GM19025 (cell line): ENCODE measurements around the gene RBM14.
"Not testable (repeated sequence)": the region's sequence is repeated elsewhere in the genome, so short reads cannot be mapped to it uniquely, and the experiment has no call there.

Experiments
- ATAC-seq: cut with Tn5 transposase; IDR thresholded peaks from one replicate; pipeline ENCODE4 v1.9.1; 2021; ENCODE audit warnings: mild to moderate bottlenecking, low read depth, moderate library complexity; ENCODE audit not compliant: unreplicated experiment

The RBM14 gene

GRCh38 chr11:66595245-66595904 is 21.1 kb upstream of the RBM14 start:
- no peak for ATAC-seq

GRCh38 chr11:66598993-66599392 is 17.4 kb upstream of the RBM14 start:
- ATAC-seq: no peak

GRCh38 chr11:66600219-66600618 is 16.2 kb upstream of the RBM14 start:
- ATAC-seq: no peak

GRCh38 chr11:66600631-66601233 is 15.7 kb upstream of the RBM14 start:
- ATAC-seq: no peak

GRCh38 chr11:66603072-66603471 is 13.4 kb upstream of the RBM14 start:
- ATAC-seq: no peak

GRCh38 chr11:66604155-66604554 is 12.3 kb upstream of the RBM14 start:
- no peak for ATAC-seq

- ATAC-seq: not testable (repeated sequence)
Observed at GRCh38 chr11:66606608-66607007, 9.8 kb upstream of the RBM14 start.

- no peak for ATAC-seq
Observed at GRCh38 chr11:66607126-66607834, 9.2 kb upstream of the RBM14 start.

GRCh38 chr11:66609721-66610617 is 6.5 kb upstream of the RBM14 start:
- ATAC-seq: no peak

- no peak for ATAC-seq
Observed at GRCh38 chr11:66612458-66612857, 4.0 kb upstream of the RBM14 start.

- no peak for ATAC-seq
Observed at GRCh38 chr11:66614073-66614472, 2.4 kb upstream of the RBM14 start.

- no peak for ATAC-seq
Observed at GRCh38 chr11:66617155-66617834, 865 bp downstream of the RBM14 start.

GRCh38 chr11:66619080-66619554 is 2.7 kb downstream of the RBM14 start:
- no peak for ATAC-seq

GRCh38 chr11:66624450-66624849 is 8.0 kb downstream of the RBM14 start:
- ATAC-seq: no peak

GRCh38 chr11:66625041-66625751 is 8.8 kb downstream of the RBM14 start:
- ATAC-seq: no peak

GRCh38 chr11:66625752-66626149 is 9.3 kb downstream of the RBM14 start:
- no peak for ATAC-seq

GRCh38 chr11:66626382-66626781 is 10.0 kb downstream of the RBM14 start:
- ATAC-seq: no peak

- no peak for ATAC-seq
Observed at GRCh38 chr11:66626926-66627325, 10.5 kb downstream of the RBM14 start.

GRCh38 chr11:66628061-66628603 is 11.7 kb downstream of the RBM14 start:
- ATAC-seq: no peak
